Fibroblast of skin of right quadriceps (primary cell): ENCODE measurements around the gene ABCB8.
"Not testable (repeated sequence)": the region's sequence is repeated elsewhere in the genome, so short reads cannot be mapped to it uniquely, and the experiment has no call there.

Source experiments
- DNase-seq: peaks from one replicate; pipeline ENCODE4 v3.0.0-alpha.2; 2013

The ABCB8 gene

GRCh38 chr7:150998341-150998740 is 29.9 kb upstream of the ABCB8 start:
- DNase-seq = no peak

- no peak for DNase-seq
These were observed 29.2 kb upstream of the ABCB8 start for GRCh38 chr7:150999001-150999400.

- DNase-seq = no peak
These were observed 28.6 kb upstream of the ABCB8 start for GRCh38 chr7:150999497-151000230.

GRCh38 chr7:151000897-151001495 is 27.3 kb upstream of the ABCB8 start:
- no peak for DNase-seq

- no peak for DNase-seq
These were observed 26.7 kb upstream of the ABCB8 start for GRCh38 chr7:151001546-151001945.

- no peak for DNase-seq
These were observed 24.7 kb upstream of the ABCB8 start for GRCh38 chr7:151003572-151003971.

- no peak for DNase-seq
These were observed 22.7 kb upstream of the ABCB8 start for GRCh38 chr7:151005566-151005965.

GRCh38 chr7:151006590-151007300 is 21.5 kb upstream of the ABCB8 start:
- no peak for DNase-seq

- no peak for DNase-seq
These were observed 20.8 kb upstream of the ABCB8 start for GRCh38 chr7:151007469-151007898.

GRCh38 chr7:151008143-151008510 is 20.1 kb upstream of the ABCB8 start:
- no peak for DNase-seq

GRCh38 chr7:151008511-151009323 is 19.5 kb upstream of the ABCB8 start:
- peak; percentile 51 for DNase-seq

- DNase-seq = no peak
These were observed 18.8 kb upstream of the ABCB8 start for GRCh38 chr7:151009327-151010036.

GRCh38 chr7:151010037-151010306 is 18.3 kb upstream of the ABCB8 start:
- no peak for DNase-seq

- peak; percentile 66 for DNase-seq
These were observed 17.7 kb upstream of the ABCB8 start for GRCh38 chr7:151010307-151011096.

- no peak for DNase-seq
These were observed 17.2 kb upstream of the ABCB8 start for GRCh38 chr7:151011097-151011409.

GRCh38 chr7:151011616-151012015 is 16.6 kb upstream of the ABCB8 start:
- not testable (repeated sequence) for DNase-seq

- DNase-seq = no peak
These were observed 16.1 kb upstream of the ABCB8 start for GRCh38 chr7:151012031-151012692.

- DNase-seq = peak; percentile 41
These were observed 15.3 kb upstream of the ABCB8 start for GRCh38 chr7:151012911-151013347.

GRCh38 chr7:151013356-151013732 is 14.9 kb upstream of the ABCB8 start:
- no peak for DNase-seq

- DNase-seq = peak; percentile 77
These were observed 14.3 kb upstream of the ABCB8 start for GRCh38 chr7:151013733-151014497.

GRCh38 chr7:151014950-151015349 is 13.3 kb upstream of the ABCB8 start:
- DNase-seq = no peak
